T-helper 22 cell (primary cell): ENCODE measurements around the gene FAAP20.
"Not testable (repeated sequence)": the region's sequence is repeated elsewhere in the genome, so short reads cannot be mapped to it uniquely, and the experiment has no call there.

ENCODE experiments used
- DNase-seq: peaks from one replicate; pipeline ENCODE4 v3.0.0-alpha.2; 2020; ENCODE audit warnings: low read depth

The FAAP20 gene

GRCh38 chr1:2156866-2157265, 37.7 kb downstream of the FAAP20 start:
- DNase-seq: no peak

GRCh38 chr1:2155788-2156187, 38.8 kb downstream of the FAAP20 start:
- no peak for DNase-seq

- DNase-seq: no peak
These were observed 39.4 kb downstream of the FAAP20 start for GRCh38 chr1:2155147-2155598.

DNA sequence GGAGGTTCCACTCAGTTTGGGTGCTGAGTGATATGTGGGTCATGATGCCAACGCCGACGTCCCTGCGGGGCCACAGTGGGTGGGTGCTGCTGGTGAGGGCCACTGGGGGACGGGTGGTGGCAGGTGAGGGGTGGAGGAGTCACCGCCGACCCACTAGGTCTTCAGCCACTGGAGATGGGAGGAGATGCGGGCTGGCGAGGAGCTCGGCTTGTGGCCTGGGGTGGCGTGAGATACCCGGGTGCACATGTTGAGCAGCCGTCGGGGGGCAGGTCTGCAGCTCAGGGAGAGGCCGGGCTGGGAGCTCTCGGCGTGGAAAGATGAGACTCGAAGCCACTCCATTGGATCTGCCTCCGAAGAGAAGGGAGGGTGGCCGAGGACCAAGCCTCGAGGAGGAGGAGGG, 40.5 kb downstream of the FAAP20 start:
- DNase-seq: no peak

DNA sequence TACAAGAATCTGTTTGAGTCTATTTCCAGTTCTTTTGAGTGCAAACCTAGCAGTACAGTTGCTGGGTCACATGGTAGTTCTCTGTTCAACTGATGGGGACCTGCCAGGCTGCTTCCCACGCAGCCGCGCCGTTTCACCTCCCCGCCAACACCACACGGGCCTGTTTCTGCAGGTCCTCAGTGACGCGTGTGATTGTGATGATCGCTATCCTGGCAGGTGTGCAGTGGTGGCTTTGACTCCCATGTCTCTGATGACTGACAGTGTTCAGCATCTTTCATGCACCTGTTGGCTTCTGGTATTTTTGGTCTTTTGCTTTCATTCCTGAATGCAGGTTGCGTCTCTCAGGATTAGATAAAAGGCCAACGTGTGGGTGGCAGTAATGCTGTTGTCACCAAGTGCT, 41.6 kb downstream of the FAAP20 start:
- DNase-seq: no peak

GRCh38 chr1:2151911-2152310, 42.7 kb downstream of the FAAP20 start:
- DNase-seq: no peak

- no peak for DNase-seq
These were observed 43.3 kb downstream of the FAAP20 start for GRCh38 chr1:2151252-2151651.

DNA sequence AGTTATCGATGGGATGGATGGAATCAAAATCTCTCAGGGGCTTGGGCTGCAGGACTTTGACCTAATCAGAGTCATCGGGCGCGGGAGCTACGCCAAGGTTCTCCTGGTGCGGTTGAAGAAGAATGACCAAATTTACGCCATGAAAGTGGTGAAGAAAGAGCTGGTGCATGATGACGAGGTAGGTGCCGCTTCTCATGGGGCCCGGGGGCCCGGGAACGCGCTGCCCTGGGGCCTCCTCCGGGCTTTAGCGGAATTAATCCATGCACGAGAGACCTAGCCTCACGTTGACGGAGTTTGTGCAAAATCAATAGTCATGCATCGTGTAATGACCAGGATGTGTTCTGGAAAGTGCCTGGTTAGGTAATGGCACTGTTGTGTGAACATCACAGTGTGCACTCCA, 43.8 kb downstream of the FAAP20 start:
- no peak for DNase-seq

DNA sequence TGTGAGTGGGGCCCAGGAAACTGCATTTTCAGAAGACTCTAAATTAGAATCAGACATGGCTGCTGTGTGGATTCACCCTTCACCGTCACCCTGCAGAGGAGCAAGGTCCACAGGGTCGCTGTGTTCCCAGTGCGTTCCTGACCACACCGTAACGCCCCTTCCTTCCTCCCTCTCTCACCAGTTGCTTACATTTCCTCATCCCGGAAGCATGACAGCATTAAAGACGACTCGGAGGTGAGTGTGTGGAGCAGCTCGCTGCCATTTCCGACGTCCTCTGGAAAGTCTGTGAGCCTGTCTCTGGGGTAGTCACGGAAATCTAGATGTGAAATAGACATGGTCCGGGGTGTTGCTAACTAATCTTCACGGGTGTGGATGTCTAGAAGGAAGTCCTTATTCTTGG, 45.9 kb downstream of the FAAP20 start:
- DNase-seq: peak; percentile 57

DNA sequence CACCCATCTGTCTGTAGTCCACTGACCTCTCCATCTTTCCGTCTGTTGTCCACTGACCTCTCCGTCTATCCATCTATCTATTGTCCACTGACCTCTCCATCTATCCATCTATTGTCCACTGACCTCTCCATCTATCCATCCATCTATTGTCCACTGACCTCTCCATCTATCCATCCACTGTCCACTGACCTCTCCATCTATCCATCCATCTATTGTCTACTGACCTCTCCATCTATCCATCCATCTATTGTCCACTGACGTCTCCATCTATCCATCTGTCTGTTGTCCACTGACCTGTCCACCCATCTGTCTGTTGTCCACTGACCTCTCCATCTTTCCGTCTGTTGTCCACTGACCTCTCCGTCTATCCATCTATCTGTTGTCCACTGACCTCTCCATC, 46.7 kb downstream of the FAAP20 start:
- DNase-seq: not testable (repeated sequence)

DNA sequence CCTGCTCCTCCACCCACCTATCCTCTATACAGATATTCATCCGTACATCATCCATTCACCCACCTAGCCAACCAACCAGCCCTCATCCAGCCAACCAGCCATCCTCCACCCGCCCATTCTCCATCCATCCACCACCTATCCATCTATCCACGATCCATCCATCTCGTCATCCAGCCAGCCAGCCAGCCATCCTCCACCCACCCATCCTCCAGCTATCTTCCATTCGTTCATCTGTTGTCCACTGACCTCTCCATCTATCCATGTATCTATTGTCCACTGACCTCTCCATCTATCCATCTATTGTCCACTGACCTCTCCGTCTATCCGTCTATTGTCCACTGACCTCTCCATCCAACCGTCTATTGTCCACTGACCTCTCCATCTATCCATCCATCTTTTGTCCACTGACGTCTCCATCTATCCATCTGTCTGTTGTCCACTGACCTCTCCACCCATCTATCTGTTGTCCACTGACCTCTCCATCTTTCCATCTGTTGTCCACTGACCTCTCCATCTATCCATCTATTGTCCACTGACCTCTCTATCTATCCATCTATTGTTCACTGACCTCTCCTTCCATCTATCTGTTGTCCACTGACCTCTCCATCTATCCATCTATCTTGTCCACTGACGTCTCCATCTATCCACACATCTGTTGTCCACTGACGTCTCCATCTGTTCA, 47.6 kb downstream of the FAAP20 start:
- DNase-seq: no peak

DNA sequence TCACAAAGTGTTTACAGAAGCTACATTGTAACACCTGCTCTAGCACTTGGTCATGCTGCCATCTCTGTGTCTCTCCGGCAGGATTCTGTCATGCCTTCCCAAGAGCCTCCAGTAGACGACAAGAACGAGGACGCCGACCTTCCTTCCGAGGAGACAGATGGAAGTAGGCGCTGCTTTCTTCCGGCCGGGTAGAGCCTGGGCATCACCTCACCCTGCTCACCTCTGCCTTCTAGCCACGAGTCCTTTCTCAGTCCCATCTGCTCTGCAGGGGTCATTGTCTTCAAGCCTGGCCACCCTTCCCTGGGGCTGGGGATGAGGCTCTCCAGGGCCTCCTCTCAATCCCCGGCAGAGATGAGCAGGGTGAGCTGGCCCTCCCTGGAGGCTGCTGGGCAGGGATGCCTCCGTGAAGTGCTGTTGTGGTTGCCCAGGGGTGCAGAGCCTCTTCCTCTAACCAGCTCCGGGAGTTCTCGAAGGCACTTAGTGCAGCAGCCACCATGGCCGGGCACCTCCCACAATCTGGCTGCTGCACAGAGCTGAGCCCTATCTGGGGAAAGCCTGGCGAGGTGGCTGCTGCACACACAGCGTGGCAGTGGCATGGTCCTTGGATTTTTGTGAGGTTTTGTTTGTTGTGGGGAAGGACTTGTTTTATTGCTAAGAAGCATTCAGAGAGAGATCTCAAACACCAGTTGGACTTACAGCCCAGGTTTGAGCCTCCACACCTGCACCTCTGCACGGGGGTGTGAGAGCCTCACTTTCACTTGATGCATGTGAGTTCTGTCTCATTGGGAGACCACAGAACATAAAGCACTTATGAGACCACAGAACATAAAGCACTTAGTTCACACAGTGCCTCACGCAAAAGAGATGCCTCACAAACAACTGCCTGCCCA, 48.4 kb downstream of the FAAP20 start:
- no peak for DNase-seq

DNA sequence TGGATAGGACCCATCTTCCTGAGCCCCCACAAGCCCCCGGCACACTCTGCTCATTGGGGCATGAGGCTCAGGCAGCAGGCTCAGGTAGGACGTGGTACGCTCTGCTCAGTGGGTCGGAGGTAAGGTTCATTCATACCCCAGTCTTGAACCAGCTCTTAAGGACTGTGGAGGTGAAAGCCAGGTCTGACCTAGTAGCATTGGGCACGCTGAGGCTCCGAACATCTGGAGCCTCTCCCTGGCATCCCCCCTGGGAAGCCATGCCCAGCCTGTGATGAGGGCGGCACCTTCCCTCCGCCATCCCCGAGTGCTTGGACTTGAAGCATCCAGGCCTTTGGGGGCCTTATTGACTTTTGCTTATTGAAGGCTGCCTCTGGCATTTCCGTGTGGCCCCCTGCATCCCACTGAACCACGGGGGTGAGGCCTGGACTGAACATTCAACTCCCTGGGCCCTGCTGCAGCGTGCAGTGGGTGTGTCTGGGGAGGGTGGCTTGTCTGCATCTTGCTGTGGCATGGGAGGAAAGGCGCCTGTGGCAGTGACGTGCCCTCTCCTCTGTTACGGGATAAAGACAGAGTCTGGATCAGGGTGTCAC, 50.0 kb downstream of the FAAP20 start:
- no peak for DNase-seq

GRCh38 chr1:2143814-2144500, 50.6 kb downstream of the FAAP20 start:
- no peak for DNase-seq

DNA sequence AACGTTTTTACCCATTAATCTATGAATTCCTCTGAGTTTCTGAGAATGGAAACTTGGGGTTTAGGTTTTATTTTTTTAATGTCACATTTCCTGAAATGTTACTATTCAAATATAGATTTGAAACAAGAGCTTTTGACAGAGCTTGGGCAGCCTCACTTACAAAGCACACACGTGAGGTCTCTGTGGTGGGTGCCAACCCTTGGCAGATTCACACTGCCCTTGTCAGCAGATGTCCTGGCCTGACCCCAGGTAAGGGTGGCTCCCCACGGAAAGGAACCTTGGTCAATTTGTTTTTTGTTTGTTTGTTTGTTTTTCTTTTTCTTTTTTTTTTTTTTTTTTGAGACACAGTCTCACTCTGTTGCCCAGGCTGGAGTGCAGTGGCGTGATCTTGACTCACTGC, 53.5 kb downstream of the FAAP20 start:
- no peak for DNase-seq
